Endothelial cell of umbilical vein (primary cell): Measurements from ENCODE around the gene CLDN14. TPM values are rescaled to one million over a fixed set of nuclear protein-coding genes. Genes with fewer than 3 reads are reported as not detected.

Source experiments
- BruUV-seq: library from RNA; stranded (reverse); fragments of 400-500 nt; replicated peaks from 2 replicates; lab custom pipeline; 2021; lab: Mats Ljungman, UMichigan
- CTCF ChIA-PET: fragments of 300-600, 350-600 bp; sonication (Branson Sonifier 250); formaldehyde crosslinking; loops from one replicate; lab custom pipeline; 2021; ENCODE audit warnings: antibody characterized with exemption, inconsistent platforms; lab: Charles Lee
- POLR2A ChIA-PET: fragments of 300-600, 350-600 bp; sonication (Branson Sonifier 250); formaldehyde crosslinking; loops from one replicate; lab custom pipeline; 2021; ENCODE audit warnings: antibody characterized with exemption, inconsistent platforms; lab: Charles Lee
- DNase-seq: peaks from one replicate; pipeline ENCODE4 v3.0.0-alpha.2; 2011; ENCODE audit warnings: low read depth, low spot score
- FAIRE-seq: peaks from 2 replicates; lab custom pipeline; 2011; peaks lifted over from hg19 to GRCh38; lab: Jason Lieb, UNC
- H2AFZ ChIP-seq: 2 replicates; pipeline ENCODE4 v1.6.0; 2012; ENCODE audit warnings: low read depth, low read length, control low read depth, inconsistent platforms
- H3K27ac ChIP-seq: 2 replicates; pipeline ENCODE4 v1.5.1; 2011; ENCODE audit warnings: low read depth, mild to moderate bottlenecking, control low read depth, low read length, moderate library complexity; ENCODE audit not compliant: insufficient read depth
- H3K27me3 ChIP-seq, 2 experiments: 2 replicates each; pipeline versions ENCODE4 v1.6.0 to v1.6.1; 2011; ENCODE audit warnings: low read length in 2 of 2, mixed read lengths in 1 of 2; ENCODE audit not compliant: control insufficient read depth in 2 of 2, insufficient read depth in 2 of 2
- H3K36me3 ChIP-seq, 2 experiments: 2 replicates in 1 of 2; 3 replicates in 1 of 2; pipeline ENCODE4 v1.5.1; 2011; ENCODE audit warnings: low read length in 2 of 2, mild to moderate bottlenecking in 1 of 2, moderate library complexity in 1 of 2; ENCODE audit not compliant: control insufficient read depth in 2 of 2, insufficient read depth in 2 of 2; ENCODE audit errors: extremely low read depth in 1 of 2
- H3K4me1 ChIP-seq: 3 replicates; pipeline ENCODE4 v1.5.1; 2011; ENCODE audit warnings: mild to moderate bottlenecking, low read length; ENCODE audit not compliant: control insufficient read depth, insufficient read depth; ENCODE audit errors: extremely low read depth
- H3K4me2 ChIP-seq: 2 replicates; pipeline ENCODE4 v1.6.1; 2011; ENCODE audit warnings: low read length, control low read depth, mixed read lengths; ENCODE audit not compliant: insufficient read depth
- H3K4me3 ChIP-seq, 3 experiments: fragments of 200-600 bp in 1 of 3; sonication (generic), shearing (Covaris generic) in 1 of 3; replicated peaks in 1 of 3; 2 replicates each; pipeline ENCODE4 v1.5.1; 2011 to 2016; ENCODE audit warnings: control low read depth in 3 of 3, low read length in 3 of 3, mild to moderate bottlenecking in 2 of 3, inconsistent platforms in 1 of 3, low read depth in 1 of 3, moderate library complexity in 1 of 3; ENCODE audit not compliant: insufficient read depth in 1 of 3
- H3K79me2 ChIP-seq: 2 replicates; pipeline ENCODE4 v1.6.0; 2012; ENCODE audit warnings: low read length, inconsistent platforms; ENCODE audit not compliant: control insufficient read depth, insufficient read depth
- H3K9ac ChIP-seq: replicated peaks from 2 replicates; pipeline ENCODE3; 2011; ENCODE audit warnings: low read length, control low read depth; ENCODE audit not compliant: insufficient read depth; ENCODE audit errors: extremely low read depth
- H3K9me1 ChIP-seq: replicated peaks from 3 replicates; pipeline ENCODE4 v1.6.0; 2011; ENCODE audit warnings: mild to moderate bottlenecking, low read length; ENCODE audit not compliant: control insufficient read depth, insufficient read depth; ENCODE audit errors: extremely low read depth
- H3K9me3 ChIP-seq: replicated peaks from 2 replicates; pipeline ENCODE4 v1.5.1; 2012; ENCODE audit warnings: low read length, inconsistent platforms; ENCODE audit not compliant: control insufficient read depth, insufficient read depth
- H4K20me1 ChIP-seq: replicated peaks from 2 replicates; pipeline ENCODE3; 2011; ENCODE audit warnings: mild to moderate bottlenecking, low read length; ENCODE audit not compliant: control insufficient read depth, insufficient read depth; ENCODE audit errors: extremely low read depth
- CTCF ChIP-seq, 2 donors: IDR thresholded peaks; 1 replicate in 1 of 2; 2 replicates in 1 of 2; pipeline ENCODE4 v1.5.1; 2011; ENCODE audit warnings: low read length in 2 of 2, mild to moderate bottlenecking in 2 of 2, moderate library complexity in 2 of 2, control low read depth in 1 of 2, inconsistent platforms in 1 of 2, low read depth in 1 of 2; ENCODE audit not compliant: insufficient read depth in 1 of 2; ENCODE audit errors: extremely low read depth in 1 of 2
- FOS ChIP-seq: IDR thresholded peaks from 2 replicates; pipeline ENCODE4 v1.6.1; 2011; ENCODE audit warnings: mild to moderate bottlenecking, low read length, moderate library complexity, borderline replicate concordance; ENCODE audit not compliant: insufficient read depth
- GATA2 ChIP-seq: IDR thresholded peaks from 2 replicates; pipeline ENCODE4 v1.7.0; 2011; ENCODE audit warnings: low read depth, mild to moderate bottlenecking, moderate library complexity, mixed read lengths, low read length; ENCODE audit not compliant: insufficient read length, insufficient read depth
- JUN ChIP-seq: IDR thresholded peaks from 2 replicates; pipeline ENCODE4 v1.6.1; 2011; ENCODE audit warnings: borderline replicate concordance, low read depth; ENCODE audit not compliant: insufficient read length, insufficient read depth
- MYC ChIP-seq: IDR thresholded peaks from one replicate; pipeline ENCODE4 v1.6.1; 2011; ENCODE audit warnings: mild to moderate bottlenecking, low read depth, low read length
- POLR2A ChIP-seq: IDR thresholded peaks from 2 replicates; pipeline ENCODE4 v1.6.1; 2012; ENCODE audit warnings: low read depth, mild to moderate bottlenecking, control low read depth, low read length
- POLR2AphosphoS5 ChIP-seq: IDR thresholded peaks from 2 replicates; pipeline ENCODE4 v1.6.1; 2012; ENCODE audit warnings: low read depth, mild to moderate bottlenecking, control low read depth, low read length, moderate library complexity; ENCODE audit not compliant: insufficient read depth
- dilution Hi-C: fragments of 300-500 bp; cut with MboI; formaldehyde crosslinking; loops from one replicate; pipeline ENCODE4 v1.15.0; 2019; ENCODE audit warnings: low sequenced_read_pairs; ENCODE audit not compliant: extremely low pct_ligation_motif_present
- intact Hi-C: fragments of 100-400 bp; cut with micrococcal nuclease; formaldehyde crosslinking; loops from one replicate; pipeline ENCODE4 v1.10.0; 2022
- polyA plus RNA-seq, 4 experiments: library from polyadenylated mRNA; depleted of rRNA in 3 of 4; stranded (reverse) in 3 of 4; unstranded in 1 of 4; fragments of >200 nt; gene quantifications; 2 replicates each; pipeline versions ENCODE4 v1.2.1 to v1.2.3, GENCODE V29; 2011 to 2012; ENCODE audit warnings: missing spikeins in 1 of 4
- total RNA-seq: library from RNA; stranded (reverse); gene quantifications from 2 replicates; pipeline ENCODE4 v1.2.3, GENCODE V29; 2021

The CLDN14 gene
- total and polyA plus RNA-seq, 2 donors (not counting 3 experiments of a cell fraction or from before 2014, with no cell fraction given), result 1.0 to 2.5 TPM

GRCh38 chr21:36478941-36479340, 981 bp downstream of the CLDN14 start:
- H3K27me3 ChIP-seq, result no peaks in the 10 kb centered on the region
- no peaks in the 10 kb centered on the region for H4K20me1 ChIP-seq
- intact Hi-C loops, result loop anchor here (1.0 kb wide), 2 partner anchors 13 to 49 kb away; no protein-coding TSS in a partner anchor
- no TSS peak for BruUV-seq
- DNase-seq (peak; percentile 48), FAIRE-seq (peak; percentile 82)
- dilution Hi-C loops, result no loop called here
- H3K9me1 ChIP-seq, result no peaks in the 10 kb centered on the region
- H3K9me3 ChIP-seq, result no peaks in the 10 kb centered on the region
- peaks cover 6% of the 10 kb centered on the region in 2 experiments for H3K36me3 ChIP-seq
- peaks cover 13% of the 10 kb centered on the region for H3K79me2 ChIP-seq
- TF ChIP-seq CTCF (IDR thresholded peaks at IDR 0.05; ENCODE audit: extremely low read depth in 1 of 2, insufficient read depth in 1 of 2, low read depth in 1 of 2, low read length in 2 of 2), result peak in 1 of 2 donors; percentile 34
- no peak for TF ChIP-seq POLR2AphosphoS5
- peak overlapping the region; percentile 98 for H3K27ac ChIP-seq
- peak overlapping the region; percentile 45 for H3K4me2 ChIP-seq
- POLR2A ChIA-PET, result interaction anchor here (1.6 to 3.0 kb wide), 2 partner anchors 46 to 50 kb away, joined by 5 to 22 read pairs; no protein-coding TSS in a partner anchor
- H3K4me1 ChIP-seq, result peaks cover 27% of the 10 kb centered on the region
- CTCF ChIA-PET, result interaction anchor here (0.7 to 3.3 kb wide), 13 partner anchors 11 to 108 kb away, joined by 3 to 18 read pairs (median 4); no protein-coding TSS in a partner anchor
- no peak overlapping the region for H3K4me3 ChIP-seq
- H2AFZ ChIP-seq, result no peak overlapping the region
- H3K9ac ChIP-seq, result peak overlapping the region; percentile 73

GRCh38 chr21:36478207-36478701, 1.7 kb downstream of the CLDN14 start:
- BruUV-seq, result no TSS peak
- H2AFZ ChIP-seq, result no peak overlapping the region
- CTCF ChIA-PET, result interaction anchor here (0.8 to 3.3 kb wide), 12 partner anchors 11 to 152 kb away, joined by 3 to 18 read pairs (median 4); no protein-coding TSS in a partner anchor

More at GRCh38 chr21:36478207-36478701, 1.7 kb downstream of the CLDN14 start:
- POLR2A ChIA-PET, result interaction anchor here (0.8 to 3.0 kb wide), 3 partner anchors 45 to 49 kb away, joined by 4 to 22 read pairs (median 5); no protein-coding TSS in a partner anchor
- H3K9me3 ChIP-seq, result no peaks in the 10 kb centered on the region
- no peak overlapping the region for H3K4me3 ChIP-seq
- dilution Hi-C loops, result no loop called here
- peaks cover 13% of the 10 kb centered on the region for H3K79me2 ChIP-seq
- FAIRE-seq, result peak; percentile 96
- TF ChIP-seq POLR2AphosphoS5 (peak; percentile 64), FOS (peak; percentile 93), GATA2 (peak; percentile 99), MYC (no peak), POLR2A (peak; percentile 32), JUN (peak; percentile 65)
- peaks cover 6% of the 10 kb centered on the region in 2 experiments for H3K36me3 ChIP-seq
- no peaks in the 10 kb centered on the region for H3K9me1 ChIP-seq
- intact Hi-C loops, result loop anchor here (1.0 kb wide), 2 partner anchors 12 to 48 kb away; no protein-coding TSS in a partner anchor
- no peaks in the 10 kb centered on the region for H3K27me3 ChIP-seq
- H3K4me2 ChIP-seq, result peak overlapping the region; percentile 45
- DNase-seq, result peak; percentile 85
- no peaks in the 10 kb centered on the region for H4K20me1 ChIP-seq
- peak overlapping the region; percentile 73 for H3K9ac ChIP-seq
- peak overlapping the region; percentile 98 for H3K27ac ChIP-seq
- peaks cover 30% of the 10 kb centered on the region for H3K4me1 ChIP-seq
